ENCODE results near the gene ANKFN1.

The ANKFN1 gene

GRCh38 chr17:56475116-56475515 is 321.8 kb downstream of the ANKFN1 start:
- Histone ChIP-seq H3K9me3 (ENCODE audit: control insufficient read depth, low read length) (no peaks in the 10 kb centered on the region), H3K27ac (ENCODE audit: insufficient read depth, low read length, poor library complexity, severe bottlenecking) (no peak overlapping the region), H3K27me3 (replicated peaks; ENCODE audit: control insufficient read depth, insufficient read depth, low read length, poor library complexity, severe bottlenecking) (no peaks in the 10 kb centered on the region), H3K4me3 (ENCODE audit: insufficient read depth, low read depth, low read length, poor library complexity, severe bottlenecking) (no peak overlapping the region), H3K4me1 (ENCODE audit: control insufficient read depth, insufficient read depth, low read length, poor library complexity, severe bottlenecking) (no peaks in the 10 kb centered on the region), H3K36me3 (ENCODE audit: control insufficient read depth, insufficient read depth, low read length) (no peaks in the 10 kb centered on the region)
- DNase-seq: no peak

- H3K27me3 ChIP-seq (replicated peaks; ENCODE audit: control insufficient read depth, insufficient read depth, low read length, poor library complexity, severe bottlenecking): no peaks in the 10 kb centered on the region
- no peaks in the 10 kb centered on the region for H3K9me3 ChIP-seq (ENCODE audit: control insufficient read depth, low read length)
- H3K27ac ChIP-seq (ENCODE audit: insufficient read depth, low read length, poor library complexity, severe bottlenecking): no peak overlapping the region
- DNase-seq: no peak
- no peaks in the 10 kb centered on the region for H3K36me3 ChIP-seq (ENCODE audit: control insufficient read depth, insufficient read depth, low read length)
- H3K4me1 ChIP-seq (ENCODE audit: control insufficient read depth, insufficient read depth, low read length, poor library complexity, severe bottlenecking): no peaks in the 10 kb centered on the region
- H3K4me3 ChIP-seq (ENCODE audit: insufficient read depth, low read depth, low read length, poor library complexity, severe bottlenecking): no peak overlapping the region
These were observed 325.7 kb downstream of the ANKFN1 start for GRCh38 chr17:56478836-56479447.

- DNase-seq: no peak
- no peaks in the 10 kb centered on the region for H3K9me3 ChIP-seq (ENCODE audit: control insufficient read depth, low read length)
- no peaks in the 10 kb centered on the region for H3K36me3 ChIP-seq (ENCODE audit: control insufficient read depth, insufficient read depth, low read length)
- no peak overlapping the region for H3K27ac ChIP-seq (ENCODE audit: insufficient read depth, low read length, poor library complexity, severe bottlenecking)
- H3K4me1 ChIP-seq (ENCODE audit: control insufficient read depth, insufficient read depth, low read length, poor library complexity, severe bottlenecking): no peaks in the 10 kb centered on the region
- no peaks in the 10 kb centered on the region for H3K27me3 ChIP-seq (replicated peaks; ENCODE audit: control insufficient read depth, insufficient read depth, low read length, poor library complexity, severe bottlenecking)
- no peak overlapping the region for H3K4me3 ChIP-seq (ENCODE audit: insufficient read depth, low read depth, low read length, poor library complexity, severe bottlenecking)
These were observed 327.2 kb downstream of the ANKFN1 start for GRCh38 chr17:56480501-56480900.

DNA sequence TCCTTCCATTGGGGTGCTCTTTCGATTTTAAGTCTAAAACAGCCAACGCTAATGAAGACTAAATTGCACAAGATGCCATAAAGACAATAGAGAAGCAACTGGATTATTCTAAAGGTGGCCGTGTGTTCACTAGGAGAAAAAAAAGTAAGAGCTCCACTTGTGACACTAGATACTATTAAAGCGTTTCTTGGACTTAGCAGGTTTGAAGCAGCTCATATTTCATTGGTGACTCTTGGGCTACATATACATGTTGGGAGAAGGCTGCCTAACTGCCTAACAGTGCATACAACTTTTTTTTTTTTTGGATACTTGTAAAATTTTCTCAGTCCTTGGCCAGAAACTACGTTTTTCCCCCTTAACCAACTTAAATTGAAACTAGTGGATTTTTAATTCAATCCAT is 328.4 kb downstream of the ANKFN1 start:
- no peak overlapping the region for H3K4me3 ChIP-seq (ENCODE audit: insufficient read depth, low read depth, low read length, poor library complexity, severe bottlenecking)
- no peak for DNase-seq

GRCh38 chr17:56482229-56482628 is 329.0 kb downstream of the ANKFN1 start:
- H3K36me3 ChIP-seq (ENCODE audit: control insufficient read depth, insufficient read depth, low read length): no peaks in the 10 kb centered on the region
- no peaks in the 10 kb centered on the region for H3K27me3 ChIP-seq (replicated peaks; ENCODE audit: control insufficient read depth, insufficient read depth, low read length, poor library complexity, severe bottlenecking)
- no peak overlapping the region for H3K27ac ChIP-seq (ENCODE audit: insufficient read depth, low read length, poor library complexity, severe bottlenecking)
- no peak overlapping the region for H3K4me3 ChIP-seq (ENCODE audit: insufficient read depth, low read depth, low read length, poor library complexity, severe bottlenecking)
- H3K9me3 ChIP-seq (ENCODE audit: control insufficient read depth, low read length): no peaks in the 10 kb centered on the region
- no peak for DNase-seq
- no peaks in the 10 kb centered on the region for H3K4me1 ChIP-seq (ENCODE audit: control insufficient read depth, insufficient read depth, low read length, poor library complexity, severe bottlenecking)

More for the DNA sequence above, 328.4 kb downstream of the ANKFN1 start:
- Histone ChIP-seq H3K4me1 (ENCODE audit: control insufficient read depth, insufficient read depth, low read length, poor library complexity, severe bottlenecking) (no peaks in the 10 kb centered on the region), H3K9me3 (ENCODE audit: control insufficient read depth, low read length) (no peaks in the 10 kb centered on the region), H3K27ac (ENCODE audit: insufficient read depth, low read length, poor library complexity, severe bottlenecking) (no peak overlapping the region), H3K36me3 (ENCODE audit: control insufficient read depth, insufficient read depth, low read length) (no peaks in the 10 kb centered on the region), H3K27me3 (replicated peaks; ENCODE audit: control insufficient read depth, insufficient read depth, low read length, poor library complexity, severe bottlenecking) (no peaks in the 10 kb centered on the region)

DNA sequence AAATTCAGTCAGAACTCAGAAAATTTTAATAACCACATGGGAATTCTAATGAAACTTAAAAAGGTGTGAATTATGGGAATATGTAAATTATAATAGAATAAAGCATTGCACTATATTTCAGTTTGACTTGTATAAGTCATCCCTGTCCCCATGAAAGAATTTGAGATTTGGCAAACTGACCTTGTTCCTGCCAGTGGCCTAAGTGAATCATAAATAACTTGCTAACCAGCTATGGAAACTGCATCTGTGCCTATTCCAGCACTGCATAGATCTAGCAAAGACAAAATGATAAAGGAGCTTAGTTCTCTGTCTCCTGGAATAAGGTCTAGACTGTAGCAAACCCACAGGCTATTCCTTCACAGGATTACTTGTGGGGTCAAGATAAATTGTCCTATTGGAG is 333.5 kb downstream of the ANKFN1 start:
- no peak overlapping the region for H3K4me3 ChIP-seq (ENCODE audit: insufficient read depth, low read depth, low read length, poor library complexity, severe bottlenecking)
- H3K27me3 ChIP-seq (replicated peaks; ENCODE audit: control insufficient read depth, insufficient read depth, low read length, poor library complexity, severe bottlenecking): no peaks in the 10 kb centered on the region
- H3K27ac ChIP-seq (ENCODE audit: insufficient read depth, low read length, poor library complexity, severe bottlenecking): no peak overlapping the region
- no peaks in the 10 kb centered on the region for H3K4me1 ChIP-seq (ENCODE audit: control insufficient read depth, insufficient read depth, low read length, poor library complexity, severe bottlenecking)
- H3K9me3 ChIP-seq (ENCODE audit: control insufficient read depth, low read length): no peaks in the 10 kb centered on the region
- H3K36me3 ChIP-seq (ENCODE audit: control insufficient read depth, insufficient read depth, low read length): no peaks in the 10 kb centered on the region
- no peak for DNase-seq

DNA sequence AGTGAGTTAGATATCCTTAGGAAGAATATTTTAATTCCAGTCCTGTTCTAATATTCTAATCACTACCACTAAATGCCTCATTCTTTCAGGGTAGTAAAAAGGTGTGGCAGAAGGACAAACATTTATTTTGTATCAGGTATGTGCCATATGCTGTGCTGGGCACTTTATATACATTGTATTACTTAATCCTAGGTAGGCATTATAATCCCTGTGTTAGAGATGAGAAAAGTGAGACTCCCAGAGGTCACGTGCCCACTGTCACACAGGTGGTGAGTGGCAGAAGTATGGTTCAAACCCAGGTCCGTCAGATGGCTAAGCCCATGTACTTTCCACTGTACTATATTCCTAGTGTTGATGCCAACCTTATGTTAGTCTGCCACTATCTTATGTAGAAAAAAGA is 335.5 kb downstream of the ANKFN1 start:
- no peak overlapping the region for H3K4me3 ChIP-seq (ENCODE audit: insufficient read depth, low read depth, low read length, poor library complexity, severe bottlenecking)
- no peaks in the 10 kb centered on the region for H3K36me3 ChIP-seq (ENCODE audit: control insufficient read depth, insufficient read depth, low read length)
- H3K27ac ChIP-seq (ENCODE audit: insufficient read depth, low read length, poor library complexity, severe bottlenecking): no peak overlapping the region
- H3K27me3 ChIP-seq (replicated peaks; ENCODE audit: control insufficient read depth, insufficient read depth, low read length, poor library complexity, severe bottlenecking): no peaks in the 10 kb centered on the region
- H3K4me1 ChIP-seq (ENCODE audit: control insufficient read depth, insufficient read depth, low read length, poor library complexity, severe bottlenecking): no peaks in the 10 kb centered on the region
- no peak for DNase-seq
- H3K9me3 ChIP-seq (ENCODE audit: control insufficient read depth, low read length): no peaks in the 10 kb centered on the region

GRCh38 chr17:56489980-56490379 is 336.7 kb downstream of the ANKFN1 start:
- Histone ChIP-seq H3K9me3 (ENCODE audit: control insufficient read depth, low read length) (no peaks in the 10 kb centered on the region), H3K27me3 (replicated peaks; ENCODE audit: control insufficient read depth, insufficient read depth, low read length, poor library complexity, severe bottlenecking) (no peaks in the 10 kb centered on the region), H3K4me1 (ENCODE audit: control insufficient read depth, insufficient read depth, low read length, poor library complexity, severe bottlenecking) (no peaks in the 10 kb centered on the region), H3K27ac (ENCODE audit: insufficient read depth, low read length, poor library complexity, severe bottlenecking) (no peak overlapping the region), H3K4me3 (ENCODE audit: insufficient read depth, low read depth, low read length, poor library complexity, severe bottlenecking) (no peak overlapping the region), H3K36me3 (ENCODE audit: control insufficient read depth, insufficient read depth, low read length) (no peaks in the 10 kb centered on the region)
- no peak for DNase-seq

DNA sequence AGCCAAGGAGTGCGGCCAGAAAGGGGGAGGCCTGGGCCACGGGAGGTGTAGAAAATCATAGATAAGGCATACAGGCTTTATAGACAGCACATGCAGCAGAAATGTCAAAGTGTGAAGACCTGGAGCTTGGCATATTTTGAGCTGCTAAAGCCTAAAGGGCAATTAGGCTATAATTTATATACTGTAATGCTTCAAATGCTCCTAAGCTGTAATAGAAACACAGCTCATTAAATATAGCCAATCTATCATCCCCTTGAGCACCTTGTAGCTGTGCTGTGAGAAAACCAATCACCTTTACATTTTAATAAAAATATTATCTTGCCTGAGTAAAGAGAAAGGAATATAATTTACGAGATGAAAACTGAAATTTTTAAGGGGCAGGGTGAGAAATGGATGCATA is 342.3 kb downstream of the ANKFN1 start:
- H3K27me3 ChIP-seq (replicated peaks; ENCODE audit: control insufficient read depth, insufficient read depth, low read length, poor library complexity, severe bottlenecking): no peaks in the 10 kb centered on the region
- no peak overlapping the region for H3K4me3 ChIP-seq (ENCODE audit: insufficient read depth, low read depth, low read length, poor library complexity, severe bottlenecking)
- no peak overlapping the region for H3K27ac ChIP-seq (ENCODE audit: insufficient read depth, low read length, poor library complexity, severe bottlenecking)
- DNase-seq: no peak
- no peaks in the 10 kb centered on the region for H3K4me1 ChIP-seq (ENCODE audit: control insufficient read depth, insufficient read depth, low read length, poor library complexity, severe bottlenecking)
- no peaks in the 10 kb centered on the region for H3K36me3 ChIP-seq (ENCODE audit: control insufficient read depth, insufficient read depth, low read length)
- H3K9me3 ChIP-seq (ENCODE audit: control insufficient read depth, low read length): no peaks in the 10 kb centered on the region

GRCh38 chr17:56497132-56497531 is 343.9 kb downstream of the ANKFN1 start:
- H3K9me3 ChIP-seq (ENCODE audit: control insufficient read depth, low read length): no peaks in the 10 kb centered on the region
- H3K4me3 ChIP-seq (ENCODE audit: insufficient read depth, low read depth, low read length, poor library complexity, severe bottlenecking): no peak overlapping the region
- no peaks in the 10 kb centered on the region for H3K4me1 ChIP-seq (ENCODE audit: control insufficient read depth, insufficient read depth, low read length, poor library complexity, severe bottlenecking)
- H3K27me3 ChIP-seq (replicated peaks; ENCODE audit: control insufficient read depth, insufficient read depth, low read length, poor library complexity, severe bottlenecking): no peaks in the 10 kb centered on the region
- H3K36me3 ChIP-seq (ENCODE audit: control insufficient read depth, insufficient read depth, low read length): no peaks in the 10 kb centered on the region
- no peak for DNase-seq
- H3K27ac ChIP-seq (ENCODE audit: insufficient read depth, low read length, poor library complexity, severe bottlenecking): no peak overlapping the region

Measured in effector memory CD4-positive, alpha-beta T cell (primary cell).